HG03095 (cell line): ENCODE measurements around the gene TBCD.
"Not testable (repeated sequence)": the region's sequence is repeated elsewhere in the genome, so short reads cannot be mapped to it uniquely, and the experiment has no call there.

Experiments used
- ATAC-seq: cut with Tn5 transposase; IDR thresholded peaks from one replicate; pipeline ENCODE4 v1.9.1; 2021; ENCODE audit warnings: moderate library complexity; ENCODE audit not compliant: unreplicated experiment

Gene TBCD

GRCh38 chr17:82729479-82730260, 22.2 kb upstream of the TBCD start:
- no peak for ATAC-seq

- no peak for ATAC-seq
Observed at GRCh38 chr17:82732118-82732743, 19.6 kb upstream of the TBCD start.

- ATAC-seq = no peak
Observed at GRCh38 chr17:82734987-82735866, 16.6 kb upstream of the TBCD start, which contains the start of gene FN3K. Gene FN3K, plus strand, starts transcription at chr17:82735615. Its CDS starts 22 bp downstream, at chr17:82735637.

GRCh38 chr17:82736511-82737185, 15.2 kb upstream of the TBCD start:
- ATAC-seq = no peak

GRCh38 chr17:82737967-82738877, 13.6 kb upstream of the TBCD start:
- ATAC-seq = no peak

- ATAC-seq = no peak
Observed at GRCh38 chr17:82740906-82741759, 10.7 kb upstream of the TBCD start.

- ATAC-seq = no peak
Observed at GRCh38 chr17:82743344-82744219, 8.3 kb upstream of the TBCD start.

- not testable (repeated sequence) for ATAC-seq
Observed at GRCh38 chr17:82744736-82745135, 7.1 kb upstream of the TBCD start.

GRCh38 chr17:82745524-82745923, 6.3 kb upstream of the TBCD start:
- ATAC-seq = no peak

- no peak for ATAC-seq
Observed at GRCh38 chr17:82748756-82749155, 3.1 kb upstream of the TBCD start.

- no peak for ATAC-seq
Observed at GRCh38 chr17:82750241-82750908, 1.5 kb upstream of the TBCD start.

- ATAC-seq = peak; percentile 14
Observed at GRCh38 chr17:82751171-82751570, 694 bp upstream of the TBCD start.

- peak; percentile 20 for ATAC-seq
Observed at GRCh38 chr17:82752371-82753200, 721 bp downstream of the TBCD start.

GRCh38 chr17:82753201-82753464, 1.3 kb downstream of the TBCD start:
- no peak for ATAC-seq

GRCh38 chr17:82754297-82755208, 2.7 kb downstream of the TBCD start:
- ATAC-seq = no peak

GRCh38 chr17:82756166-82756565, 4.3 kb downstream of the TBCD start:
- no peak for ATAC-seq
